Vagina (tissue), 2 donors: ENCODE results near the gene ZBTB21. TPM values are rescaled to one million over a fixed set of nuclear protein-coding genes. Genes with fewer than 3 reads are reported as not detected.

Experiments used
- DNase-seq, 2 donors: peaks; one replicate each; pipeline ENCODE4 v3.0.0-alpha.2; 2017; ENCODE audit errors: extremely low spot score in 2 of 2
- H3K27ac ChIP-seq: fragments of 200-600 bp; sonication (generic); one replicate; pipeline ENCODE4 v1.5.1; 2019
- H3K27me3 ChIP-seq: fragments of 200-600 bp; sonication (generic); one replicate; pipeline ENCODE4 v1.5.1; 2019
- H3K36me3 ChIP-seq, 2 donors: fragments of 200-600 bp; sonication (generic); one replicate each; pipeline ENCODE4 v1.5.1; 2017 to 2019
- H3K4me1 ChIP-seq: fragments of 200-600 bp; sonication (generic); one replicate; pipeline ENCODE4 v1.5.1; 2019
- H3K4me3 ChIP-seq, 2 donors: fragments of 200-600 bp; sonication (generic); 1 replicate in 1 of 2; 2 replicates in 1 of 2; pipeline ENCODE4 v1.5.1; 2016 to 2019
- H3K9me3 ChIP-seq: fragments of 200-600 bp; sonication (generic); one replicate; pipeline ENCODE4 v1.5.1; 2019
- POLR2A ChIP-seq, 2 donors: fragments of 450-650 bp; IDR thresholded peaks; one replicate each; pipeline ENCODE4 v1.6.1; 2017; ENCODE audit warnings: antibody characterized with exemption in 2 of 2, mild to moderate bottlenecking in 2 of 2, moderate library complexity in 2 of 2
- POLR2AphosphoS5 ChIP-seq, 2 donors: sonication (generic); formaldehyde crosslinking; IDR thresholded peaks; one replicate each; pipeline ENCODE4 v1.9.0; 2017; ENCODE audit warnings: antibody characterized with exemption in 2 of 2, mild to moderate bottlenecking in 2 of 2, low read depth in 1 of 2; ENCODE audit not compliant: insufficient read depth in 1 of 2
- intact Hi-C: fragments of 100-400 bp; cut with DNase I; formaldehyde crosslinking; loops from one replicate; pipeline ENCODE4 v1.15.1; 2023
- total RNA-seq: library from RNA; depleted of rRNA; stranded (reverse); fragments of >200 nt; gene quantifications from one replicate; pipeline ENCODE4 v1.2.3, GENCODE V29; 2016
- TF ChIP-seq, protein P1 (sequence below), 3 experiments: fragments of 450-650 bp in 2 of 3; fragments of 200-600 bp in 1 of 3; sonication (generic) in 1 of 3; IDR thresholded peaks; one replicate each; pipeline ENCODE4 v1.5.1; 2017 to 2019; ENCODE audit warnings: antibody characterized with exemption in 3 of 3, mild to moderate bottlenecking in 2 of 3, moderate library complexity in 2 of 3

The ZBTB21 gene
- total RNA-seq, 1 donor from 2014 or later: 16.7 TPM

GRCh38 chr21:42016364-42016985 lies 6.3 kb upstream of the ZBTB21 start:
- intact Hi-C loops: no loop called here
- DNase-seq: no peak
- H3K9me3 ChIP-seq: no peaks in the 10 kb centered on the region
- no peak overlapping the region for H3K27ac ChIP-seq
- TF ChIP-seq POLR2A (IDR thresholded peaks at IDR 0.05) (no peak), POLR2AphosphoS5 (IDR thresholded peaks at IDR 0.05; ENCODE audit: insufficient read depth in 1 of 2, low read depth in 1 of 2) (no peak)
- TF ChIP-seq, protein P1, sequence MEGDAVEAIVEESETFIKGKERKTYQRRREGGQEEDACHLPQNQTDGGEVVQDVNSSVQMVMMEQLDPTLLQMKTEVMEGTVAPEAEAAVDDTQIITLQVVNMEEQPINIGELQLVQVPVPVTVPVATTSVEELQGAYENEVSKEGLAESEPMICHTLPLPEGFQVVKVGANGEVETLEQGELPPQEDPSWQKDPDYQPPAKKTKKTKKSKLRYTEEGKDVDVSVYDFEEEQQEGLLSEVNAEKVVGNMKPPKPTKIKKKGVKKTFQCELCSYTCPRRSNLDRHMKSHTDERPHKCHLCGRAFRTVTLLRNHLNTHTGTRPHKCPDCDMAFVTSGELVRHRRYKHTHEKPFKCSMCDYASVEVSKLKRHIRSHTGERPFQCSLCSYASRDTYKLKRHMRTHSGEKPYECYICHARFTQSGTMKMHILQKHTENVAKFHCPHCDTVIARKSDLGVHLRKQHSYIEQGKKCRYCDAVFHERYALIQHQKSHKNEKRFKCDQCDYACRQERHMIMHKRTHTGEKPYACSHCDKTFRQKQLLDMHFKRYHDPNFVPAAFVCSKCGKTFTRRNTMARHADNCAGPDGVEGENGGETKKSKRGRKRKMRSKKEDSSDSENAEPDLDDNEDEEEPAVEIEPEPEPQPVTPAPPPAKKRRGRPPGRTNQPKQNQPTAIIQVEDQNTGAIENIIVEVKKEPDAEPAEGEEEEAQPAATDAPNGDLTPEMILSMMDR (IDR thresholded peaks at IDR 0.05): no peak
- peaks cover 2% of the 10 kb centered on the region for H3K4me1 ChIP-seq
- H3K27me3 ChIP-seq: no peaks in the 10 kb centered on the region
- H3K4me3 ChIP-seq: no peak overlapping the region
- H3K36me3 ChIP-seq: no peaks in the 10 kb centered on the region

GRCh38 chr21:42013931-42014330 lies 3.8 kb upstream of the ZBTB21 start:
- intact Hi-C loops: no loop called here
- Histone ChIP-seq H3K27ac (no peak overlapping the region), H3K4me1 (peaks cover 10% of the 10 kb centered on the region), H3K4me3 (no peak overlapping the region), H3K27me3 (no peaks in the 10 kb centered on the region), H3K9me3 (no peaks in the 10 kb centered on the region), H3K36me3 (no peaks in the 10 kb centered on the region)
- TF ChIP-seq POLR2AphosphoS5 (IDR thresholded peaks at IDR 0.05; ENCODE audit: insufficient read depth in 1 of 2, low read depth in 1 of 2) (no peak), POLR2A (IDR thresholded peaks at IDR 0.05) (no peak)
- TF ChIP-seq, protein P1 (IDR thresholded peaks at IDR 0.05): no peak
- DNase-seq: peak in 1 of 2 donors; percentile 72

- no peaks in the 10 kb centered on the region for H3K27me3 ChIP-seq
- H3K9me3 ChIP-seq: no peaks in the 10 kb centered on the region
- no peak overlapping the region for H3K27ac ChIP-seq
- TF ChIP-seq POLR2A (IDR thresholded peaks at IDR 0.05) (no peak), POLR2AphosphoS5 (IDR thresholded peaks at IDR 0.05; ENCODE audit: insufficient read depth in 1 of 2, low read depth in 1 of 2) (no peak)
- TF ChIP-seq, protein P1 (IDR thresholded peaks at IDR 0.05): no peak
- H3K4me3 ChIP-seq: no peak overlapping the region
- DNase-seq: peak in 1 of 2 donors; percentile 52
- peaks cover 15% of the 10 kb centered on the region for H3K4me1 ChIP-seq
- intact Hi-C loops: no loop called here
- H3K36me3 ChIP-seq: no peaks in the 10 kb centered on the region
These were observed 3.2 kb upstream of the ZBTB21 start for GRCh38 chr21:42013376-42013775.

DNA sequence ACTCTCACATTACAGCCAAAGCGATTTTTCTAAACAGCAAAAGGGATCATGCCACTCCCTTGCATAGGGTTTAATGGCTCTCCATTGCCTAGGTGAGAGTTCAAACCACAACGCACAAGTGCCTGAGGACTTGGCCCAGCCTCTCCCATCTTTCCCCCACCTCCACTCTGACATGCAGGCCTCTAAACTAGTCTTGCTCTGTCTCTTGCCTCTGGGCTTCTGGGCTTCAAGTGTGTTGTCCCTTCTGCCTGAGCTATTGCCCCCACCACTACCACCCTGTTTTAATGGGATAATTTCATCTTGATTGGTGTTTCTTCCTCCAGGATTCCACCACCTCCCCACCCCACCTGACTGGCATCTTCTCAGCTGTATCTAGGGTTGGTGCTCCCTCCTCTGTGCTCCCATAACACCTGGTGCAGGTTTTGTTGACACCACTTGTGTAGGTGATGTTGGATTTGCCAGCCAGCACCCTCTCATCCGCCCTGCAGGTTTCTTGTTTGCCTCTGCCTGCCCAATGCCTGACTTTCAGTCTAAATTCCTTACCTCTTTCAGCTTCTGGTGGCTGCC lies 2.7 kb upstream of the ZBTB21 start:
- peak; percentile 85 to 87 for DNase-seq
- no peak overlapping the region for H3K27ac ChIP-seq
- TF ChIP-seq, protein P1 (IDR thresholded peaks at IDR 0.05): no peak
- TF ChIP-seq POLR2A (IDR thresholded peaks at IDR 0.05) (no peak), POLR2AphosphoS5 (IDR thresholded peaks at IDR 0.05; ENCODE audit: insufficient read depth in 1 of 2, low read depth in 1 of 2) (no peak)

GRCh38 chr21:42012344-42012743 lies 2.2 kb upstream of the ZBTB21 start:
- Histone ChIP-seq H3K9me3 (no peaks in the 10 kb centered on the region), H3K4me3 (no peak overlapping the region), H3K27ac (no peak overlapping the region), H3K27me3 (no peaks in the 10 kb centered on the region), H3K4me1 (peaks cover 22% of the 10 kb centered on the region), H3K36me3 (no peaks in the 10 kb centered on the region)
- intact Hi-C loops: no loop called here
- no peak for TF ChIP-seq POLR2A (IDR thresholded peaks at IDR 0.05)
- TF ChIP-seq, protein P1 (IDR thresholded peaks at IDR 0.05): no peak
- no peak for TF ChIP-seq POLR2AphosphoS5 (IDR thresholded peaks at IDR 0.05; ENCODE audit: insufficient read depth in 1 of 2, low read depth in 1 of 2)
- peak in 1 of 2 donors; percentile 85 for DNase-seq

More for the DNA sequence above, 2.7 kb upstream of the ZBTB21 start:
- intact Hi-C loops: no loop called here
- Histone ChIP-seq H3K27me3 (no peaks in the 10 kb centered on the region), H3K4me1 (peaks cover 17% of the 10 kb centered on the region), H3K9me3 (no peaks in the 10 kb centered on the region), H3K36me3 (no peaks in the 10 kb centered on the region), H3K4me3 (no peak overlapping the region)
